Upper lobe of left lung (tissue), 4 donors: ENCODE data around the gene ADGRL3.

ENCODE experiments used
- CTCF ChIP-seq, 6 experiments: fragments of 450-650 bp in 4 of 6; fragments of 200-600 bp in 2 of 6; sonication (generic) in 2 of 6; IDR thresholded peaks; one replicate each; pipeline ENCODE4 v1.5.1; 2016 to 2019; ENCODE audit warnings: antibody characterized with exemption in 6 of 6
- EP300 ChIP-seq, 4 donors: sonication (generic); formaldehyde crosslinking; IDR thresholded peaks; one replicate each; pipeline ENCODE4 v1.5.1; 2017; ENCODE audit warnings: antibody characterized with exemption in 4 of 4, control low read depth in 2 of 4
- POLR2A ChIP-seq, 4 donors: fragments of 450-650 bp; IDR thresholded peaks; one replicate each; pipeline ENCODE4 v1.5.1; 2016 to 2017; ENCODE audit warnings: antibody characterized with exemption in 4 of 4, mild to moderate bottlenecking in 2 of 4
- POLR2AphosphoS5 ChIP-seq, 2 donors: sonication (generic); formaldehyde crosslinking; IDR thresholded peaks; one replicate each; pipeline ENCODE4 v1.5.1; 2017; ENCODE audit warnings: antibody characterized with exemption in 2 of 2

DNA sequence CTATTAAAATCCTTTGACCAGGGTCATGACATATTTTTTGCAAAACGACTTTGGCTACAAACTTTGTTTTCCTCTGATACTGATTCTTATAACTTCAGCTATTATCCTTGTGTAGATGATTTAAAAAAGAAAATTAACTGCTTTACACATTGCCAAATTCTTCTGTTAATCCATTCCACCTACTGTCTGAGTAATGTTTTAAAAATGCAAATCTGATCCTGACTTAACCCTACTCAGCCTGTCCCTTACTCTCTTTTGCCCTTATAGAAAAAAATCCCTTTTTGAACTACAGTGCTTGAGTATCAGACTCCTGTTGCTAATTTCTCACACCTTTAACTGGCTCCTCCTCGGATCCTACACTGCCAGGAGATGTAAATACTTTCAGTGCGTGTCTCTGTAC lies 723.1 kb downstream of the ADGRL3 start:
- TF ChIP-seq POLR2AphosphoS5 (IDR thresholded peaks at IDR 0.05) (no peak), CTCF (IDR thresholded peaks at IDR 0.05) (no peak), POLR2A (IDR thresholded peaks at IDR 0.05) (no peak), EP300 (IDR thresholded peaks at IDR 0.05) (no peak)
